Mammary epithelial cell (primary cell): ENCODE measurements around the gene SORCS2.

ENCODE experiments used
- CTCF ChIP-seq, 2 donors: IDR thresholded peaks in 1 of 2; conservative IDR thresholded peaks in 1 of 2; 2 replicates each; pipeline ENCODE4 v1.5.1; 2011 to 2012; ENCODE audit warnings: inconsistent platforms in 2 of 2, low read length in 2 of 2, mild to moderate bottlenecking in 2 of 2, control low read depth in 1 of 2, low read depth in 1 of 2; ENCODE audit not compliant: insufficient read depth in 1 of 2; ENCODE audit errors: extremely low read depth in 1 of 2
- EZH2 ChIP-seq: IDR thresholded peaks from 2 replicates; pipeline ENCODE4 v1.6.1; 2012; ENCODE audit warnings: low read length, inconsistent platforms, borderline replicate concordance

- no peak for TF ChIP-seq EZH2
- no peak for TF ChIP-seq CTCF (conservative IDR thresholded peaks at IDR 0.05 in 1 of 2, IDR thresholded peaks at IDR 0.05 in 1 of 2; ENCODE audit: extremely low read depth in 1 of 2, insufficient read depth in 1 of 2, low read depth in 1 of 2, low read length in 2 of 2)
Observed at GRCh38 chr4:7745301-7745885, 553.1 kb downstream of the SORCS2 start.
